Parathyroid adenoma (tissue), 2 donors: ENCODE measurements around the gene CLMN.

ENCODE experiments used
- H2AFZ ChIP-seq: fragments of 300-600 bp; sonication (generic); one replicate; pipeline ENCODE4 v1.7.0; 2017; ENCODE audit warnings: antibody characterized with exemption, mild to moderate bottlenecking
- H3K27ac ChIP-seq: fragments of 300-600 bp; sonication (generic); one replicate; pipeline ENCODE4 v1.7.0; 2017
- H3K27me3 ChIP-seq: fragments of 300-600 bp; sonication (generic); one replicate; pipeline ENCODE4 v1.7.0; 2017; ENCODE audit warnings: low read length; ENCODE audit not compliant: control insufficient read depth, insufficient read depth
- H3K36me3 ChIP-seq: fragments of 300-600 bp; sonication (generic); one replicate; pipeline ENCODE4 v1.7.0; 2017; ENCODE audit warnings: low read length; ENCODE audit not compliant: control insufficient read depth, insufficient read depth
- H3K4me1 ChIP-seq: fragments of 300-600 bp; sonication (generic); one replicate; pipeline ENCODE4 v1.7.0; 2017; ENCODE audit warnings: control low read depth
- H3K4me2 ChIP-seq: fragments of 300-600 bp; sonication (generic); one replicate; pipeline ENCODE4 v1.7.0; 2017; ENCODE audit warnings: low read length
- H3K4me3 ChIP-seq: fragments of 300-600 bp; sonication (generic); one replicate; pipeline ENCODE4 v1.7.0; 2017; ENCODE audit warnings: low read depth, low read length
- H3K79me2 ChIP-seq: fragments of 300-600 bp; sonication (generic); one replicate; pipeline ENCODE4 v1.7.0; 2017; ENCODE audit warnings: control low read depth
- H3K9ac ChIP-seq: fragments of 300-600 bp; sonication (generic); one replicate; pipeline ENCODE4 v1.7.0; 2017; ENCODE audit warnings: mild to moderate bottlenecking
- H3K9me3 ChIP-seq: fragments of 300-600 bp; sonication (generic); one replicate; pipeline ENCODE4 v1.7.0; 2017; ENCODE audit warnings: low read length; ENCODE audit not compliant: control insufficient read depth
- TF ChIP-seq, protein P1 (sequence below): fragments of 300-600 bp; sonication (generic); IDR thresholded peaks from one replicate; pipeline ENCODE4 v1.7.0; 2017; ENCODE audit warnings: antibody characterized with exemption, mild to moderate bottlenecking
- donor health status: primary hyperparathyroidism.

CLMN gene

DNA sequence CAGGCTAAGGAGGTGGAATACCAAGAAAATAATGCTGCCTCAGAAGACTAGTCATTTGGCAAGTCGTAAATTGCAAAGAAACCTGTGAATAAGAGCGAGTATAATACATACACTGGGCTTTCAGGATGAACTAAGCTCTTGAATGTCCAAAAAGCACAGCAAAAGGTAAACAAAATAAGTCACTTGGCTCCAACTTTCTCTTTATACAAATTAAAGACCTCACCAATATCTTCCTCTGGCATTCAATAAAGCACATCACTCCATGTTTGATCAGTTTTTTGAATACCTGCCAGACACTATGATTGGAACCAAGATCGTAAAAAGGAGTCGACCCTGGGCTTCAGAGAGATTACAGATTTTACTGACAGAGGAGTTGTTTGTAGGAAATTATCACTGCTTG, 165.8 kb downstream of the CLMN start:
- TF ChIP-seq, protein P1, sequence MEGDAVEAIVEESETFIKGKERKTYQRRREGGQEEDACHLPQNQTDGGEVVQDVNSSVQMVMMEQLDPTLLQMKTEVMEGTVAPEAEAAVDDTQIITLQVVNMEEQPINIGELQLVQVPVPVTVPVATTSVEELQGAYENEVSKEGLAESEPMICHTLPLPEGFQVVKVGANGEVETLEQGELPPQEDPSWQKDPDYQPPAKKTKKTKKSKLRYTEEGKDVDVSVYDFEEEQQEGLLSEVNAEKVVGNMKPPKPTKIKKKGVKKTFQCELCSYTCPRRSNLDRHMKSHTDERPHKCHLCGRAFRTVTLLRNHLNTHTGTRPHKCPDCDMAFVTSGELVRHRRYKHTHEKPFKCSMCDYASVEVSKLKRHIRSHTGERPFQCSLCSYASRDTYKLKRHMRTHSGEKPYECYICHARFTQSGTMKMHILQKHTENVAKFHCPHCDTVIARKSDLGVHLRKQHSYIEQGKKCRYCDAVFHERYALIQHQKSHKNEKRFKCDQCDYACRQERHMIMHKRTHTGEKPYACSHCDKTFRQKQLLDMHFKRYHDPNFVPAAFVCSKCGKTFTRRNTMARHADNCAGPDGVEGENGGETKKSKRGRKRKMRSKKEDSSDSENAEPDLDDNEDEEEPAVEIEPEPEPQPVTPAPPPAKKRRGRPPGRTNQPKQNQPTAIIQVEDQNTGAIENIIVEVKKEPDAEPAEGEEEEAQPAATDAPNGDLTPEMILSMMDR: no peak
- H2AFZ ChIP-seq: no peak overlapping the region
- H3K4me3 ChIP-seq: no peak overlapping the region
- H3K4me2 ChIP-seq: no peak overlapping the region
- H3K27me3 ChIP-seq: no peaks in the 10 kb centered on the region
- peaks cover 14% of the 10 kb centered on the region for H3K4me1 ChIP-seq
- H3K36me3 ChIP-seq: no peaks in the 10 kb centered on the region
- no peak overlapping the region for H3K27ac ChIP-seq
- peaks cover 73% of the 10 kb centered on the region for H3K79me2 ChIP-seq
- H3K9ac ChIP-seq: no peak overlapping the region
- no peaks in the 10 kb centered on the region for H3K9me3 ChIP-seq

DNA sequence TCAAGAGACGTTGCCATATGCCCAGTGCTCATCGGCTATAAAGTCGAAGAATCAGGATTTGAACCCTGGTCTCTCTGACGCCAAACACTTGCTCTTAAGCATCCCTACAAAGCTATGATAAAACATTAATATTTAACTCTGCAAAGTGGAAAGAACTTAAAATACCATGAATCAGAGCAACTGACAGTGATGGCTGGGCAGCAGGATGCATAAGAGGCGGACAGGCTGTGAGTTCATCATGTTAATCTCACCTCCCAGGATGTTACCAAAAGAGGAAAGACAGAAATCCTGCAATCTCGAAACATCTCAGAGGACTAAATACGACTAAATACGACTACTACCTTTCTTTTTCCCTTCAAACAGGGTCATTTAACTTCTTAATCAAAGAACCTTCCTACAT, 168.1 kb downstream of the CLMN start:
- Histone ChIP-seq H3K27ac (no peak overlapping the region), H3K9me3 (no peaks in the 10 kb centered on the region), H3K4me1 (peaks cover 10% of the 10 kb centered on the region), H3K4me2 (no peak overlapping the region), H3K9ac (no peak overlapping the region), H2AFZ (no peak overlapping the region), H3K4me3 (no peak overlapping the region), H3K27me3 (no peaks in the 10 kb centered on the region), H3K36me3 (no peaks in the 10 kb centered on the region), H3K79me2 (peaks cover 76% of the 10 kb centered on the region)
- TF ChIP-seq, protein P1: no peak

GRCh38 chr14:95150910-95151309, 168.8 kb downstream of the CLMN start:
- H3K79me2 ChIP-seq: peaks cover 77% of the 10 kb centered on the region
- H3K36me3 ChIP-seq: no peaks in the 10 kb centered on the region
- no peak overlapping the region for H3K27ac ChIP-seq
- no peaks in the 10 kb centered on the region for H3K27me3 ChIP-seq
- H3K9me3 ChIP-seq: no peaks in the 10 kb centered on the region
- peaks cover 10% of the 10 kb centered on the region for H3K4me1 ChIP-seq
- no peak overlapping the region for H3K4me3 ChIP-seq
- TF ChIP-seq, protein P1: no peak
- H2AFZ ChIP-seq: no peak overlapping the region
- H3K9ac ChIP-seq: no peak overlapping the region
- H3K4me2 ChIP-seq: no peak overlapping the region

- Histone ChIP-seq H3K4me2 (no peak overlapping the region), H2AFZ (no peak overlapping the region), H3K79me2 (peaks cover 73% of the 10 kb centered on the region), H3K27ac (no peak overlapping the region), H3K27me3 (no peaks in the 10 kb centered on the region), H3K36me3 (no peaks in the 10 kb centered on the region), H3K4me3 (no peak overlapping the region), H3K9ac (no peak overlapping the region), H3K9me3 (no peaks in the 10 kb centered on the region), H3K4me1 (peaks cover 2% of the 10 kb centered on the region)
- TF ChIP-seq, protein P1: no peak
Measured at GRCh38 chr14:95149441-95149840, 170.3 kb downstream of the CLMN start.

GRCh38 chr14:95147597-95147996, 172.1 kb downstream of the CLMN start:
- H3K4me2 ChIP-seq: no peak overlapping the region
- no peak overlapping the region for H3K9ac ChIP-seq
- no peak overlapping the region for H2AFZ ChIP-seq
- H3K27ac ChIP-seq: no peak overlapping the region
- H3K27me3 ChIP-seq: no peaks in the 10 kb centered on the region
- no peaks in the 10 kb centered on the region for H3K36me3 ChIP-seq
- H3K9me3 ChIP-seq: no peaks in the 10 kb centered on the region
- H3K79me2 ChIP-seq: peaks cover 57% of the 10 kb centered on the region
- no peak overlapping the region for H3K4me3 ChIP-seq
- TF ChIP-seq, protein P1: no peak
- H3K4me1 ChIP-seq: no peaks in the 10 kb centered on the region
